B cell (primary cell): ENCODE data around the gene GUCA1C. TPM values are rescaled to one million over a fixed set of nuclear protein-coding genes. Genes with fewer than 3 reads are reported as not detected.

ENCODE experiments used
- ATAC-seq: fragments of 200-7000 bp; cut with Tn5 transposase; one replicate; pipeline ENCODE4 v1.10.0; 2021; ENCODE audit warnings: low read depth, mild to moderate bottlenecking, moderate number of reproducible peaks, moderate library complexity
- CTCF ChIA-PET: fragments of 350-600 bp; sonication (Branson Sonifier 250); formaldehyde crosslinking; loops from one replicate; lab custom pipeline; 2021; ENCODE audit warnings: antibody characterized with exemption, inconsistent platforms; lab: Charles Lee
- POLR2A ChIA-PET: fragments of 350-600 bp; sonication (Branson Sonifier 250); formaldehyde crosslinking; loops from one replicate; lab custom pipeline; 2021; ENCODE audit warnings: antibody characterized with exemption; lab: Charles Lee
- DNase-seq: peaks from one replicate; pipeline ENCODE4 v3.0.0; 2013
- H2AFZ ChIP-seq: 2 replicates; pipeline ENCODE4 v1.6.1; 2012; ENCODE audit warnings: mild to moderate bottlenecking, low read depth, low read length; ENCODE audit not compliant: insufficient read depth, poor library complexity, severe bottlenecking
- H3K27ac ChIP-seq, 2 donors: 1 replicate in 1 of 2; 2 replicates in 1 of 2; pipeline ENCODE4 v1.5.1; 2012 to 2013; ENCODE audit warnings: low read length in 2 of 2, mild to moderate bottlenecking in 2 of 2, moderate library complexity in 1 of 2
- H3K27me3 ChIP-seq, 4 experiments: fragments of 200-600 bp in 1 of 4; sonication (generic) in 1 of 4; replicated peaks in 1 of 4; 1 replicate in 2 of 4; 2 replicates in 2 of 4; pipeline versions ENCODE4 v1.6.1 to v1.7.0; 2013 to 2016; ENCODE audit warnings: low read length in 3 of 4, mild to moderate bottlenecking in 2 of 4, mixed read lengths in 1 of 4, moderate library complexity in 1 of 4; ENCODE audit not compliant: insufficient read depth in 4 of 4, control insufficient read depth in 3 of 4; ENCODE audit errors: control extremely low read depth in 1 of 4
- H3K36me3 ChIP-seq, 2 experiments: replicated peaks in 1 of 2; 1 replicate in 1 of 2; 2 replicates in 1 of 2; pipeline versions ENCODE4 v1.6.1 to v1.7.1; 2013; ENCODE audit warnings: low read length in 1 of 2; ENCODE audit not compliant: insufficient read depth in 2 of 2, control insufficient read depth in 1 of 2; ENCODE audit errors: control extremely low read depth in 1 of 2, extremely low read depth in 1 of 2
- H3K4me1 ChIP-seq, 2 donors: fragments of 200-600 bp in 1 of 2; sonication (generic) in 1 of 2; 1 replicate in 1 of 2; 2 replicates in 1 of 2; pipeline versions ENCODE4 v1.5.1 to v1.6.1; 2013 to 2017; ENCODE audit warnings: low read length in 2 of 2; ENCODE audit not compliant: control insufficient read depth in 2 of 2, insufficient read depth in 2 of 2
- H3K4me2 ChIP-seq: replicated peaks from 2 replicates; pipeline ENCODE3; 2012; ENCODE audit warnings: mild to moderate bottlenecking, low read depth, low read length; ENCODE audit not compliant: poor library complexity, severe bottlenecking
- H3K4me3 ChIP-seq, 5 experiments: fragments of 200-600 bp in 1 of 5; sonication (generic) in 1 of 5; 1 replicate in 3 of 5; 2 replicates in 2 of 5; pipeline versions ENCODE4 v1.5.1 to v1.7.0; 2011 to 2016; ENCODE audit warnings: low read length in 4 of 5, mild to moderate bottlenecking in 4 of 5, low read depth in 2 of 5, control low read depth in 1 of 5, moderate library complexity in 1 of 5; ENCODE audit not compliant: insufficient read depth in 1 of 5; ENCODE audit errors: control extremely low read depth in 1 of 5, extremely low read depth in 1 of 5
- H3K79me2 ChIP-seq: fragments of 200-600 bp; sonication (generic); one replicate; pipeline ENCODE4 v1.6.0; 2016; ENCODE audit warnings: low read length; ENCODE audit not compliant: control insufficient read depth, insufficient read depth
- H3K9ac ChIP-seq: fragments of 200-600 bp; sonication (generic); 2 replicates; pipeline ENCODE4 v1.6.1; 2017; ENCODE audit warnings: mild to moderate bottlenecking, low read length, moderate library complexity
- H3K9me3 ChIP-seq, 3 donors: one replicate each; pipeline versions ENCODE4 v1.6.1 to v1.7.1; 2013; ENCODE audit warnings: low read length in 2 of 3; ENCODE audit not compliant: control insufficient read depth in 2 of 3, insufficient read depth in 1 of 3; ENCODE audit errors: control extremely low read depth in 1 of 3
- H4K20me1 ChIP-seq: 2 replicates; pipeline ENCODE4 v1.6.0; 2012; ENCODE audit warnings: mild to moderate bottlenecking, low read length; ENCODE audit not compliant: insufficient read depth, control insufficient read depth, poor library complexity, severe bottlenecking
- H3K27ac Mint-ChIP-seq: one replicate; pipeline ENCODE4 v1.8.0; 2021; ENCODE audit warnings: mixed read lengths
- H3K27me3 Mint-ChIP-seq: one replicate; pipeline ENCODE4 v1.8.0; 2021; ENCODE audit warnings: mixed read lengths
- H3K4me1 Mint-ChIP-seq: one replicate; pipeline ENCODE4 v1.8.0; 2021; ENCODE audit warnings: mixed read lengths
- H3K4me3 Mint-ChIP-seq: one replicate; pipeline ENCODE4 v1.8.0; 2021; ENCODE audit warnings: mixed read lengths
- H3K9me3 Mint-ChIP-seq: one replicate; pipeline ENCODE4 v1.8.0; 2022; ENCODE audit warnings: mixed read lengths; ENCODE audit not compliant: insufficient read depth
- CTCF ChIP-seq: fragments of 200-600 bp; IDR thresholded peaks from one replicate; pipeline ENCODE4 v1.8.0; 2022; ENCODE audit warnings: antibody characterized with exemption, mild to moderate bottlenecking
- EZH2 ChIP-seq: IDR thresholded peaks from 2 replicates; pipeline ENCODE4 v1.6.1; 2012; ENCODE audit warnings: borderline replicate concordance, low read depth, mild to moderate bottlenecking, moderate library complexity, low read length; ENCODE audit not compliant: insufficient read depth, poor library complexity, severe bottlenecking
- WGBS: methylation state at CpG from one replicate; pipeline ENCODE4 v1.1.5; 2013; ENCODE audit warnings: missing lambda C conversion rate; ENCODE audit not compliant: insufficient coverage; 5-methylcytosine and 5-hydroxymethylcytosine counted together
- intact Hi-C: fragments of 100-400 bp; cut with micrococcal nuclease; formaldehyde crosslinking; loops from one replicate; pipeline ENCODE4 v1.10.0; 2022
- polyA plus RNA-seq: library from polyadenylated mRNA; depleted of rRNA; stranded (reverse); fragments of >200 nt; gene quantifications from 2 replicates; pipeline ENCODE4 v1.2.3, GENCODE V29; 2012
- total RNA-seq, 2 donors: library from RNA; stranded (reverse); fragments of 120-200 nt in 1 of 2; gene quantifications; 1 replicate in 1 of 2; 2 replicates in 1 of 2; pipeline versions ENCODE4 v1.2.3 to v1.2.4, GENCODE V29; 2013 to 2022

Gene GUCA1C
- total and polyA plus RNA-seq, 2 donors (not counting 1 experiment from before 2014, with no cell fraction given), result not detected

GRCh38 chr3:108966773-108967172, 13.1 kb upstream of the GUCA1C start:
- intact Hi-C loops, result no loop called here
- no peak overlapping the region for H3K9ac ChIP-seq
- H3K4me2 ChIP-seq, result no peak overlapping the region
- H3K9me3 ChIP-seq, result no peaks in the 10 kb centered on the region
- no peaks in the 10 kb centered on the region for H3K36me3 ChIP-seq
- H3K79me2 ChIP-seq, result no peaks in the 10 kb centered on the region
- no peak overlapping the region for H3K27ac ChIP-seq
- no peaks in the 10 kb centered on the region for H3K27me3 ChIP-seq
- no peak overlapping the region for H3K27ac Mint-ChIP-seq
- POLR2A ChIA-PET, result no interaction called here
- DNase-seq (no peak), ATAC-seq (no peak)
- no peaks in the 10 kb centered on the region for H3K4me1 ChIP-seq
- H3K4me3 Mint-ChIP-seq, result no peak overlapping the region
- no peak overlapping the region for H2AFZ ChIP-seq
- no peaks in the 10 kb centered on the region for H4K20me1 ChIP-seq
- H3K27me3 Mint-ChIP-seq, result peaks cover 3% of the 10 kb centered on the region
- no peaks in the 10 kb centered on the region for H3K9me3 Mint-ChIP-seq
- TF ChIP-seq CTCF (no peak), EZH2 (no peak)
- CTCF ChIA-PET, result no interaction called here
- WGBS, result 86% methylated on average over 1 of the region's 3 CpGs
- H3K4me1 Mint-ChIP-seq, result peaks cover 9% of the 10 kb centered on the region
- H3K4me3 ChIP-seq, result no peak overlapping the region

GRCh38 chr3:108959017-108959416, 5.3 kb upstream of the GUCA1C start:
- H3K79me2 ChIP-seq, result no peaks in the 10 kb centered on the region
- H3K9me3 ChIP-seq, result no peaks in the 10 kb centered on the region
- TF ChIP-seq EZH2 (no peak), CTCF (no peak)
- no peaks in the 10 kb centered on the region for H3K4me1 ChIP-seq
- Mint-ChIP-seq H3K27ac (no peak overlapping the region), H3K4me3 (no peak overlapping the region), H3K4me1 (no peaks in the 10 kb centered on the region), H3K9me3 (no peaks in the 10 kb centered on the region), H3K27me3 (no peaks in the 10 kb centered on the region)
- ChIA-PET CTCF (no interaction called here), POLR2A (no interaction called here)
- H3K9ac ChIP-seq, result no peak overlapping the region
- no peaks in the 10 kb centered on the region for H3K36me3 ChIP-seq
- no peaks in the 10 kb centered on the region for H4K20me1 ChIP-seq
- H3K4me2 ChIP-seq, result no peak overlapping the region
- no peak overlapping the region for H3K4me3 ChIP-seq
- no peak overlapping the region for H3K27ac ChIP-seq
- ATAC-seq (no peak), DNase-seq (no peak)
- intact Hi-C loops, result no loop called here
- no peaks in the 10 kb centered on the region for H3K27me3 ChIP-seq
- no CpG with 5 or more reads among the region's 1 CpG for WGBS
- no peak overlapping the region for H2AFZ ChIP-seq
